H54 (cell line): ENCODE results near the gene MBD3L1.

Experiments
- DNase-seq: peaks from one replicate; pipeline ENCODE4 v3.0.0; 2011; ENCODE audit warnings: low spot score, mixed read lengths; ENCODE audit not compliant: insufficient read length
- FAIRE-seq: peaks from 3 replicates; lab custom pipeline; 2011; peaks lifted over from hg19 to GRCh38; lab: Jason Lieb, UNC
- POLR2A ChIP-seq: IDR thresholded peaks from 2 replicates; pipeline ENCODE4 v1.6.1; 2011; ENCODE audit warnings: low read depth, mild to moderate bottlenecking, low read length

Gene MBD3L1

DNA sequence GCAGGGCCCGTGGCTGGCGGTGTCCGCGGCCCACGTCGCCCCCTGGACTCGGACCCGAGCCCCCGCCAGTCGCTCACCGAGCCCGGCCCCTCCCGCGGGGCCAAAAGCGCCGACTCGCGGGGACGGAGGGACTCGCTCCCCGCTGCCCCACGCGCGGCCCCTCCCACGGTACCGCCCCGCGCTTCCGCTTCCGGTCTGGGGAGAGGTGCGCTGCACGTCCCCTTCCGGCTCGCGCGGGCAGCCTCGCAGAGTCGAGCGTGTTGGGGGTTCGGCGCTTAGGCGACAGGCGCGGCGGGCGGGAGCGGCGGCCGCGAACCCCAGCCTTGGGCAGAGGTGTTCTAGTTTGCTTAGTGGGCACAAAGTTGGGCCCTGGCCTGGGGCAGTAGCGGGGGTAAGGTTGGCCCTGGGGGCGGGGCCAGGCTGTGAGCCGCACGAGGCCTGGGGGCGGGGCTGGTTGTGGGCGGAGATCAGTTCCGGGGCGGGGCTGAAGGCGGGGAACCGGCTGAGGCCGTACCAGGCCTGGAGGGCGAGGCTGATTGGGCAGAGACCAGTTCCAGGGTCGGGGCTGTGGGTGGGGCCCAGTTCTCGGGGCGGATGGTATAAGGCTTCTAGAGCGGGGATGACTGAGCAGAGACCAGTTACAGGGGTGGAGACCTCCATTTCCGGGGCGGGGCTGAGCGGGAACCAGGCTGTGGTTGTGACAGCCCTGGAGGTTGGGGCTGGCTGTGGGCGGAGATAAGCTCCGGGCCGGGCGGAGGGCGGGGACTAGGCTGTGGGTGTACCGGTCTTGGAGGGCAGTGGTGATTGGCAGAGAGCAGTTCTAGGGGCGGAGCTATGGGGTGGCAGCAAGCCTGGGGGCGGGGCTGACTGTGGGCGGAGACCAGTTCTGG, at the start of gene MBD3L1, which contains the start of gene ZNF558:
Gene MBD3L1, plus strand, starts transcription at position 246 of the 890 bp plus-strand sequence. CDS start 10,302 bp downstream, outside the sequence.
Gene ZNF558, minus strand, starts transcription at position 173 of the 890 bp plus-strand sequence. CDS start 9,645 bp downstream, outside the sequence.
- TF ChIP-seq POLR2A = peak; percentile 71
- peak; percentile 99 for FAIRE-seq

DNA sequence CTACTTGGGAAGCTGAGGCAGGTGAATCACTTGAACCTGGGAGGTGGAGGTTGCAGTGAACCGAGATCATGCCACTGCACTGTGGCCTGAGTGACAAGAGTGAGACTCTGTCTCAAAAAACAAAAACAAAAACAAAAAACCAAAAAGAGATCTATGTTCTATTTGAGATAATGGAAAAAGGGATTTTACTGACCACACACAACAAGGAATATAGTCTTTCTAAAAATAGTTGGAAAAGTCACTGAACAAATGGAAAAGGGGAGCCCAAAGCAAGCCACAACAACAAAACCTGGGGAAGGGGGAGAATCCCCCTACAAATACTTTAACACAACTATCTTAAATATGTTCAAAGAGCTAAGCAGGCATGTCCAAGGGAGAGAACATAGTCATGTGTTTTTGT, 37.4 kb upstream of the MBD3L1 start:
- FAIRE-seq = no peak
- no peak for TF ChIP-seq POLR2A
- no peak for DNase-seq

More for the DNA sequence above, at the start of gene MBD3L1, which contains the start of gene ZNF558:
- DNase-seq = peak; percentile 97

DNA sequence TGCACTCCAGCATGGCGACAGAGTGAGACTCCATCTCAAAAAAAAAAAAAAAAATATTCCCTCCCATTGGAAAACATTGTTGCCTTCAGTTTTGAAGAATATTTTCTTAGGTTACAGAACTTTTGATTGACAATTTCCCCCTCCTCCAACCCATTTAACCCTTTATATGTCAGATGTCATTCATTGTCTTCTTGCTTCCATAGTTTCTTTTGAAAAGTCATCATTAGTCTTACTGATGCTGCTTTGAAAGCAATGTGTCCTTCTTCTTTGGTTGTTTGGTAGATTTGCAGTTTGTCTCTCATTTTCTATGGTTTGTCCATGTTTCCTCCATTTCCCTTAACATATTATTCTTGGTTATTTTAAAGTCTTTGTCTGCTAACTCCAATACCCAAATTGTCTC, 25.5 kb upstream of the MBD3L1 start:
- no peak for FAIRE-seq
- no peak for TF ChIP-seq POLR2A
- no peak for DNase-seq

DNA sequence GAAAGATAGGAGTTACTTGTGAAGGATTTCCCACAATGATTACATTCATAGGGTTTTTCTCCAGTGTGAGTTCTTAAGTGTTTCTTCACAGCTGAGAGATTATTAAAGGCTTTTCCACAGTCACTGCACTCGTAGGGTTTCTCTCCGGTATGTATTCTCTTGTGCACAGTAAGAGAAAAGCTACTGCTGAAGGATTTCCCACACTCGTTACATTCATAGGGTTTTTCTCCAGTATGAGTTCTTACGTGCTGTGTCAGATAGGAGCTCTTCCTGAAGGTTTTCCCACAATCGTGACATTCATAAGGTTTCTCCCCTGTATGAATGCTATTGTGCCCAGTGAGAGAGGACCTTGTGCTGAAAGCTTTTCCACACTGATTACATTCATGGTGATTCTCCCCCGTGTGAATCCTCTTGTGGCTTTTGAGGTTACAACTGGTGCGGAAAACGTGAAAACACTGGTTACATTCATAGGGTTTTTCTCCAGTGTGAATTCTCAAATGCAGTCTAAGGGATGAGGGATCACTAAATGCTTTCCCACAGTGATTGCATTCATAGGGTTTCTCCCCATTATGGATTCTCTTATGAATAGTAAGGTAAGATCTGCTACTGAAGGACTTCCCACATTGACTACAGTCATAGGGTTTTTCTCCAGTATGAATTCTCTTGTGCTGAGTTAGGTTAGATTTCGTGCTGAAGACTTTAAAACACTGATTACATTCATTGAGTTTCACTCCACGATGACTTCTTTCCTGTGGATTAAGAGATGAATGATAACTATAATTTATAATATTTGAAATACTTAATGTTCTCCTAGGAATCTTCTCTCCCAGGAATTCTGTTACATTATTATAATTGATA, 20.6 kb upstream of the MBD3L1 start:
- no peak for TF ChIP-seq POLR2A
- FAIRE-seq = no peak
- DNase-seq = no peak

DNA sequence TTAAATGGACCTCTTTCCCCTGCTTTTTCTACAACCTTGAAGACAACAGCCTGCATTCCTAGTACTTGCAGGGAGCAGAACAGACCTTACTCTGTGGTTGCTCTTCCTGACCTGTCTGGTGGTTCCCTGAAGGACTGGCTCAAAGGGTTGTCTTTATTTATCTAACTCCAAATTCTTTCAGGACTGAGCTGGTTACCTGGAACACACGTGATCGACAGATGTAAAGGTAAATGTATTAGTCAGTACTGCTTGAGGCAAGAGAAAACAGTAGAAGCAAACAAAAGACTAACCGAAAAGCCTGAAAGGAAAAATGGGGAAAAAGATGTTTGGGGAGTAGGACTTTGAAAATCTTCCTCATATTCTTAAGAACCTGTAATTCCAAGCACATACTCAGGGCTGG, 18.0 kb upstream of the MBD3L1 start:
- no peak for DNase-seq
- TF ChIP-seq POLR2A = no peak
- FAIRE-seq = no peak

DNA sequence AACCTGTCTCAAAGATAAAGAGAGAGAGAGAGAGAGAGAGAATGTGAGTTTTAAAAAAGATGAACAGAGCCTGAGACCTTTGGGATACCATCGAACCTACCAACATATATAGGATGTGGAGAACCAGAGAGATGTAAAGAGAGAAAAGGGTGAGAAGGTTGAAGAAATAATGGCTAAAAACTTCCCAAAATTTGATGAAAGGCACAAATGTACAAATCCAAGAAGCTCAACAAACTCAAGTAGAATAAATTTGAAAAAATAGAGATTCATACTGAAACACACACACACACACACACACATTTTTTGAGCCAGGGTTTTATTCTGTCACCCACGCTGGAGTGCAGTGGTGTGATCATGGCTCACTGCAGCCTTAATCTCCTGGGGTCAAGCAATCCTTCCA, 16.4 kb upstream of the MBD3L1 start:
- DNase-seq (no peak), FAIRE-seq (no peak)
- TF ChIP-seq POLR2A = no peak

DNA sequence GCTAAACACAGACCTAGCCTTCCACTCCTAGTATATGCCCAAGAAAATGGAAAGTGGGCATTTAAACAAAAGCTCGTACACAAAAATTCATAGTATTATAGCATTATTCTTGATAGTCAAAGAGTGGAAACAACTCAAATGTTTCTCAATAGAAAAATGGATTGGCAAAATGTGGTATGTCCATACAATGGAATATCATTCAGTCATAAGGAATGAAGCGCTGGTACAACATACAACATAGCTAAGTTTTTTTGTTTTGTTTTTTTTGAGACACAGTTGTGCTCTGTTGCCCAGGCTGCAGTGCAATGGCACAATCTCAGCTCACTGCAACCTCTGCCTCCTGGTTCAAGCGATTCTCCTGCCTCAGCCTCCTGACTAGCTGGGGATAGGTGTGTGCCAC, 11.9 kb upstream of the MBD3L1 start:
- FAIRE-seq (no peak), DNase-seq (no peak)
- TF ChIP-seq POLR2A = no peak

DNA sequence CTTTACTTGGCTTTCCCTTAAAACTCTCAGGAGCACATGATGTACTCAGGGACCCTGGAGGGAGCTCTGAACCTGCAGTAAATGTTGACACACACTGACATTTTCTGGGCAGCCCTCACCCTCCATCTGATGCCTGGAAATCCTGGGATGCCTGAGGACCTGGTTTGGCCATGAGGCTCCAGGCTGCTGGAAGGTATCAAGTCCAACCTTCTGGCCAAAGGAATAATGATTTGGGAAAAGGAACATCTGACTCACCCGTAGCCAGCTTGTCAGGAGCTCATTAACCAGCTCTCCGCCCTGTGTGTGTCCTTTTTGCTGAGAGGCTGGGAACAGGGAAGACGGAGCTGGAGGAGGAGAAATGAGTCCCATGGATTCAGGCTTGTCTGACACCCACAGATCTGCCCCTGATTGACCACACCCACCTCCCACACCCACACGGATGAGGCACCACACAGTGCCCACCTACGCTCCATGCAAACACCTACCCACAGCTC, 10.4 kb upstream of the MBD3L1 start:
- FAIRE-seq = no peak
- no peak for TF ChIP-seq POLR2A
- no peak for DNase-seq

DNA sequence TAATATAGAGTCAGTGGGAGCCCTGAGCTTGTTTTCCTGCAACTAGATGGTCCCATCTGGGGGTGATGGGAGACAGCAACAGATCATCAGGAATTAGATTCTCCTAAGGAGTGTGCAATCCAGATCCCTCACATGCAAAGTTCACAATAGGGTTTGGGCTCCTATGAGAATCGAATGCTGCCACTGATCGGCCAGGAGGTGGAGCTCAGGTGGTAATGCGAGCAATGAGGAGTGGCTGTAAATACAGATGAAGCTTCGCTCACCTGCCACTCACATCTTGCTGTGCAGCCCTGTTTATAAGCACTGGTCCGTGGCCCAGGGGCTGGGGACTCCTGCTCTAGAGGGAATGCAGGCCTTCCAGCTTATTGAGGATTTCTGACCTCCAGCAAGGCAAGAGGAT, 5.8 kb upstream of the MBD3L1 start:
- DNase-seq (no peak), FAIRE-seq (no peak)
- TF ChIP-seq POLR2A = no peak

DNA sequence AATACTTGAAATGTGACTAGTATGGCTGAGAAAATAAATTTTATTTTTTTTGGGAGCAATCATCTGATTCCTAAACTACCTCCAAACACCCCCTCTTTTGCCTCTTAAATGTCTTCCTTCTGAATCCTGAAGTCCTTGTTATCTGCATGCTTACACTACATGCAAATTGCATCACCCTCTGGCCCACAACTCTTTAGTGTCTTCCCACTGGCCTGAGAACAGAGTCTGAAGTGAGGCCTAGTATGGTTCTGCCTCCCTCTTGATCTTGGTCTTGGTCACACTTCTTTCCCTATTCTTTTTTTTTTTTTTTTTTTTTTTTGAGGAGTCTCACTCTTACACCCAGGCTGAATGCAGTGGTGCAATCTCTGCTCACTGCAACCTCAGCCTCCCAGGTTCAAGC, 4.9 kb upstream of the MBD3L1 start:
- FAIRE-seq = no peak
- TF ChIP-seq POLR2A = no peak
- DNase-seq = no peak

DNA sequence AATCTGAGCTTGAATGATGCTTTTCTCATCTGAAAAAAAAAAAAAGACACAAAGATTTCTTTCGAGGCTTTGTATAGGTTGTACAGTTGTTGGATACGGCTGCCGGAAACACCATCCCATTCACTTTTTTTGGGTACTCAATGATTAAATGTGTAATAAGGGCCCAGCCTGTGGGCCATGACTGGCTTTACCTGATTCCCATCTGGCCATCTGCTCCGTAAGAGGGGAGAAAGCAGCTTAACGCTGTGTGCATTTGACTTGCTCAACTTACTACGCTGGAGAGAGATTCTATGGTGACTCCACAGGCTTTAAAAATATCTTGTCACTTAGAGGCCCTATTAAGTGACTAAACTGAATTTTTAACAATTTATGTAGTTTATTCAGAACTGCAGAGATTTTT, 804 bp upstream of the MBD3L1 start:
- no peak for TF ChIP-seq POLR2A
- FAIRE-seq = no peak
- no peak for DNase-seq

DNA sequence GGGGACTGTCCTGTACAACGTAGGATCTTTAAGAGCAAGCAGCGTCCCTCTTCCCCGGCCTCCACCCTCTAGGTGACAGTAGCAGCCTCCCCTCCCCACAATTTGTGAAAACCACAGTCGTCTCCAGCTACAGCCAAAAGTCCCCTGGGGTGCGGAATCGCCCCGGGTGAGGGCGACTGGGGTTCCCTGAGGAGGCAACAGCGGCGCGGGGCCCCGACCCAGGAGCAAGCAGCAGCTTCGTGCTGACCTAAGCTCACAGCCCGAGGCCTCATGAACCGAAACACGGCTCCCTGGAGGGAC, 395 bp upstream of the MBD3L1 start:
- FAIRE-seq (no peak), DNase-seq (no peak)
- TF ChIP-seq POLR2A = no peak

DNA sequence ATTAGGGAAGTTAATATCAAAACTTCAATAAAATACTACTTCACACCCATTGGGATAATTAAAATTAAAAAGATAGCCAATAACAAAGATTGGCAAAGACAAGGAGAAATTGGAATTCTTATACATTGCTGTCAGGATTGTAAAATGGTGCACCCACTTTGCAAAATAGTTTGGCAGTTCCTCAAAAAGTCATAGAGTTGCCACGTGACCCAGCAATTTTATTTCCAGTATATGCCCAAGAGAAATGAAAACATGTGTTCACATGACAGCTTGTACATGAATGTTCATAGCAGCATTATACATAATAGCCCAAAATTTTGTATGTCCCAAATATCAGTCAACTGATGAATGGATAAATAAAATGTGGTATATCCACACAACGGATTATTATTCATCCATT, 3.3 kb downstream of the MBD3L1 start:
- TF ChIP-seq POLR2A = no peak
- no peak for FAIRE-seq
- no peak for DNase-seq

DNA sequence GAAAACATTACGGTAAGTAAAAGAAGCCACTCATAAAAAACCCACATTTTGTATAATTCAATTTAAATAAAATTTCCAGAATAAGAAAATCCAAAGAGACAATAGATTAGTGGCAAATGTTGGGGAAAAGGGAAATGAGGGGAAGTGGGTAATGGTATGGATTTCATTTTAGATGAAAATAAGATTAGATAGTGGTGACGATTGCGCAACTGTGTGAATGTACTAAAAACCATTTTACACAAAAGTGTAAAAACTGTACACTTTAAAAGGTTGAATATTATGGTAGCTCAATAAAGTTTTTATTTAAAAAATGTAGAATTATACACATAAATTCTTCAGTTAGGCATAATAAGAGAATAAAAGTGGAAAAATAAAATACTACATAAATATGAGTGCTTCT, 3.7 kb downstream of the MBD3L1 start:
- DNase-seq = no peak
- no peak for FAIRE-seq
- no peak for TF ChIP-seq POLR2A
